ENCODE data around the gene SF1. TPM values are rescaled to one million over a fixed set of nuclear protein-coding genes. Genes with fewer than 3 reads are reported as not detected.
A peak's percentile ranks its signal among the peaks of the same experiment; 100 is the strongest.

SF1 gene
- total RNA-seq, 1 donor from 2014 or later: 269 TPM

- intact Hi-C loops (cut with DNase I): no loop called here
- Histone ChIP-seq H3K27ac (no peak overlapping the region), H3K4me3 (no peak overlapping the region), H3K36me3 (no peaks in the 10 kb centered on the region), H3K9me3 (no peaks in the 10 kb centered on the region), H3K4me1 (no peaks in the 10 kb centered on the region), H3K27me3 (ENCODE audit: low read depth) (no peaks in the 10 kb centered on the region)
- no peak for DNase-seq
- no peak for ATAC-seq
- TF ChIP-seq CTCF (IDR thresholded peaks at IDR 0.05): no peak
Observed at GRCh38 chr11:64751136-64751535, 27.2 kb downstream of the SF1 start.

- H3K36me3 ChIP-seq: no peaks in the 10 kb centered on the region
- intact Hi-C loops (cut with DNase I): no loop called here
- no peak for TF ChIP-seq CTCF (IDR thresholded peaks at IDR 0.05)
- no peak overlapping the region for H3K4me3 ChIP-seq
- DNase-seq (no peak), ATAC-seq (no peak)
- H3K9me3 ChIP-seq: no peaks in the 10 kb centered on the region
- peaks cover 5% of the 10 kb centered on the region for H3K4me1 ChIP-seq
- no peak overlapping the region for H3K27ac ChIP-seq
- H3K27me3 ChIP-seq (ENCODE audit: low read depth): no peaks in the 10 kb centered on the region
Observed at GRCh38 chr11:64750361-64751054, 27.8 kb downstream of the SF1 start.

- Histone ChIP-seq H3K27ac (no peak overlapping the region), H3K36me3 (no peaks in the 10 kb centered on the region), H3K9me3 (no peaks in the 10 kb centered on the region), H3K27me3 (ENCODE audit: low read depth) (peaks cover 6% of the 10 kb centered on the region), H3K4me1 (peaks cover 23% of the 10 kb centered on the region), H3K4me3 (no peak overlapping the region)
- intact Hi-C loops (cut with DNase I): no loop called here
- DNase-seq (no peak), ATAC-seq (no peak)
- no peak for TF ChIP-seq CTCF (IDR thresholded peaks at IDR 0.05)
Observed at GRCh38 chr11:64747961-64748665, 30.2 kb downstream of the SF1 start.

GRCh38 chr11:64746486-64746885, 31.9 kb downstream of the SF1 start:
- Histone ChIP-seq H3K27me3 (ENCODE audit: low read depth) (peaks cover 14% of the 10 kb centered on the region), H3K27ac (peak overlapping the region; percentile 94), H3K36me3 (no peaks in the 10 kb centered on the region), H3K4me1 (peaks cover 38% of the 10 kb centered on the region), H3K4me3 (no peak overlapping the region), H3K9me3 (no peaks in the 10 kb centered on the region)
- DNase-seq (no peak), ATAC-seq (no peak)
- no peak for TF ChIP-seq CTCF (IDR thresholded peaks at IDR 0.05)
- intact Hi-C loops (cut with DNase I): no loop called here

- no peaks in the 10 kb centered on the region for H3K9me3 ChIP-seq
- intact Hi-C loops (cut with DNase I): no loop called here
- H3K4me3 ChIP-seq: peak overlapping the region; percentile 76
- H3K27ac ChIP-seq: peak overlapping the region; percentile 94
- ATAC-seq (peak; percentile 59 to 63), DNase-seq (peak; percentile 90)
- no peak for TF ChIP-seq CTCF (IDR thresholded peaks at IDR 0.05)
- peaks cover 14% of the 10 kb centered on the region for H3K27me3 ChIP-seq (ENCODE audit: low read depth)
- no peaks in the 10 kb centered on the region for H3K36me3 ChIP-seq
- peaks cover 40% of the 10 kb centered on the region for H3K4me1 ChIP-seq
Observed at GRCh38 chr11:64745521-64746328, 32.6 kb downstream of the SF1 start.
